Muscle of leg (tissue), 11 donors: ENCODE results near the gene PRKAG3. TPM values are rescaled to one million over a fixed set of nuclear protein-coding genes. Genes with fewer than 3 reads are reported as not detected.
"Not testable (repeated sequence)": the region's sequence is repeated elsewhere in the genome, so short reads cannot be mapped to it uniquely, and the experiment has no call there.

Experiments used
- DNase-seq: peaks from one replicate; pipeline ENCODE4 v3.0.0; 2013
- H3K27ac ChIP-seq: one replicate; pipeline ENCODE4 v1.5.1; 2013; ENCODE audit warnings: mild to moderate bottlenecking, low read length, control low read depth
- H3K27me3 ChIP-seq: one replicate; pipeline ENCODE4 v1.6.1; 2013; ENCODE audit warnings: low read length; ENCODE audit not compliant: control insufficient read depth, insufficient read depth
- H3K36me3 ChIP-seq: one replicate; pipeline ENCODE4 v1.6.1; 2013; ENCODE audit warnings: low read length; ENCODE audit not compliant: control insufficient read depth, insufficient read depth
- H3K4me1 ChIP-seq: one replicate; pipeline ENCODE4 v1.6.1; 2013; ENCODE audit warnings: low read length; ENCODE audit not compliant: control insufficient read depth, insufficient read depth
- H3K4me3 ChIP-seq: one replicate; pipeline ENCODE4 v1.5.1; 2013; ENCODE audit warnings: low read length, control low read depth
- H3K9me3 ChIP-seq: replicated peaks from 2 replicates; pipeline ENCODE4 v1.6.1; 2013; ENCODE audit warnings: low read depth, low read length; ENCODE audit not compliant: control insufficient read depth
- WGBS: methylation state at CpG from one replicate; pipeline ENCODE4 v1.1.5; 2013; ENCODE audit warnings: missing lambda C conversion rate; ENCODE audit not compliant: insufficient coverage; 5-methylcytosine and 5-hydroxymethylcytosine counted together
- polyA plus RNA-seq, 8 donors: library from polyadenylated mRNA; unstranded; fragments of 120-200 nt; gene quantifications; one replicate each; pipeline versions ENCODE4 v1.2.1 to v1.2.3, GENCODE V29; 2013; ENCODE audit warnings: inconsistent platforms in 1 of 8, low replicate concordance in 1 of 8; ENCODE audit not compliant: insufficient read length in 8 of 8, insufficient read depth in 1 of 8
- total RNA-seq: library from RNA; stranded (reverse); fragments of 120-200 nt; gene quantifications from one replicate; pipeline ENCODE4 v1.2.4, GENCODE V29; 2013

PRKAG3 gene
- total and polyA plus RNA-seq, 9 donors: 9.9 to 22.6 (median 19.0) TPM

DNA sequence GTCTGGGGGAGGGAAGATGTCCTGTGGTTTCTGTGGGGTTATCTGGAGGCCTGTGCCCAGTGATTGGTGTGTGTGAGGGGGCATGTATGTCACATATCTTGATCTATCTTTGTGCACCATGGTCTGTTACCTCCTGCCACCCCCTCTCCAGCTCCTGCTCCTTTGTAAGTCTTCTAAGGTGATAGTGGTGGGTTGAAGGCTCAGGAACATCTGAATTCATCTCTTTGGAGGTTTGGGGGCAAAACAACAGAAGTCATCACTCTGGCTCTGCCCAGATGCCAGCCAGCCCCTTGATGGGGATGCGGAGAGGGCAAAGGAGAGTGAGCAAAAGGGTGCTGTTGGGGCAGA lies 25.3 kb upstream of the PRKAG3 start:
- no peak overlapping the region for H3K4me3 ChIP-seq
- WGBS: no CpG with 5 or more reads among the region's 1 CpG
- H3K4me1 ChIP-seq: peaks cover 27% of the 10 kb centered on the region
- H3K9me3 ChIP-seq: no peaks in the 10 kb centered on the region
- DNase-seq: no peak
- no peak overlapping the region for H3K27ac ChIP-seq
- H3K36me3 ChIP-seq: no peaks in the 10 kb centered on the region
- peaks cover 91% of the 10 kb centered on the region for H3K27me3 ChIP-seq

DNA sequence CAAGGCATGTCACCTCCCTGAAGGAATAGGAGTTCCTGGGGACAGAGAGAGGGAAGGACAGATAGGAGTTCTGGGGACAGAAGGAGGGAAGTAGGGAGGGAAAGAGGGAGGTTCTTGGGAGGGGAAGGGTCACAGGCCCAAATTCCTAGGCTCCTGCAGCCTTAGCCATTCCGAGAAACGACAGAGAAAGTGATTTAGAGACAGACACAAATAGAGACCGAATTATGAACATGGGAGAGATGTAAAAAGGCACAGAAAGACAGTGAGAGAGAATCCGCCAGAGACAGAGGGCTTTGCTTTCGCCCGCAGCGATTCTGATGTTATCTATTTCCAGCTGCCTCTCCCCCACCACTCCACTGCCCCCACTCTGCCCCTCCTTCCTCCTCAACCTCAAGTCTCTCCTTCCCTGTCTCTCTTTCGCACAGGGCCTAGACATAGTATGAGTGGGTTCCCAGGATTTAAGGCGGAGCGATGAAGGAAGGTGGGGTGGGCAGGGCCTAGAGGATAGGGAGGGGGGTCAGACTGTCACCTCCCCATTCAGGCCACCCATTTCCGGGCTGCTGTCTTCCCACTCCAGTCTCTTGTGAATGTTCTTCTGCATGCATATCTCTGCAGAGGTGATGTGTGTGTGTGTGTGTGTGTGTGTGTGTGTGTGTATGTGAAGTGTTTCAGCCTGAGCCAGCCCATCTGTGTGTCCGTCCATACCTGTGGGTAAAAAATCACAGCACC lies 24.7 kb upstream of the PRKAG3 start:
- H3K4me1 ChIP-seq: peaks cover 27% of the 10 kb centered on the region
- H3K27me3 ChIP-seq: peaks cover 90% of the 10 kb centered on the region
- no peak overlapping the region for H3K4me3 ChIP-seq
- no peak overlapping the region for H3K27ac ChIP-seq
- H3K36me3 ChIP-seq: no peaks in the 10 kb centered on the region
- WGBS: 15% methylated on average over 4 of the region's 12 CpGs
- DNase-seq: no peak
- no peaks in the 10 kb centered on the region for H3K9me3 ChIP-seq

GRCh38 chr2:218855305-218856166 lies 23.9 kb upstream of the PRKAG3 start:
- Histone ChIP-seq H3K4me3 (no peak overlapping the region), H3K9me3 (no peaks in the 10 kb centered on the region), H3K36me3 (no peaks in the 10 kb centered on the region), H3K4me1 (peaks cover 21% of the 10 kb centered on the region), H3K27me3 (peaks cover 88% of the 10 kb centered on the region), H3K27ac (no peak overlapping the region)
- DNase-seq: no peak
- WGBS: 7% methylated on average over 6 of the region's 14 CpGs

DNA sequence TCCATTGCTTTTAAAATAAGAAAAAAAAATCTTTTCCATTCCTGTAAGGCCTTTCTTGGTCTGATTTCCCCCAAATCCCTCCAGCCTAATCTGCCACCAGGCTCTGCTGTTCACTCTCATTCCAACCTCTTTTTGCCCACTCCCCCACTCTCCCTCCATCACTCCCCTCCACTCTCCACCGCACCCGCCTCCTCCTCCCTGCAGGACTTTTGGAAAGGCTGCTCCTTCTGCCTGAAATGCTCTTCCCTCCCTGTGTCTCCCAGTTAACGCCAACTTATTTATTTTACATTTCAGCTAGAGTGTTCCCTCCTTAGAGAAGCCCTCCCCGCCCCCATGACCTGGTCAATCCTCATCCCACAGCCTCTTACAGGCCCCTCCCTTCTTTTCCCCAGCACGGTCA lies 23.3 kb upstream of the PRKAG3 start:
- no peak for DNase-seq
- Histone ChIP-seq H3K4me1 (peaks cover 14% of the 10 kb centered on the region), H3K27ac (no peak overlapping the region), H3K9me3 (no peaks in the 10 kb centered on the region), H3K4me3 (no peak overlapping the region), H3K27me3 (peaks cover 85% of the 10 kb centered on the region), H3K36me3 (no peaks in the 10 kb centered on the region)
- WGBS: 6% methylated on average over 3 of the region's 5 CpGs

DNA sequence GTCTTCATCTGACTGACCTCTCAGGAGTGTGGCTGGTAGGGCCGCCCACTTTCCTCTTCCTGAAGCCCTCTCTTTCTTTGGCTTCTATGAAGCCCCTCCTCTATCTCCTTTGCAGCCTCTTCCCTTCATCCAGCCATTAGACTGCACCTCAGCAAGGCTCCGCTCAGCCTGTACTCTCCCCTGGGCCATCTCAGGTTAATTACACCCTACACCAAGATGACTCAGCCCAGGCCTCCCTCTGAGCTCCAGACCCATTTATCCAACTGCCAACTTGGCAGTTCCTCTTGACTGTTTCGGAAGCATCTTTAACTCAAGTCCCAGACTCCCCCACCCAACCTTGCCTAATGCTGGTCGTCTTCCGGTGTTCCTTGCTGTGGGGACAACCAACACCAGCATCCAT lies 22.2 kb upstream of the PRKAG3 start:
- Histone ChIP-seq H3K27me3 (peaks cover 78% of the 10 kb centered on the region), H3K27ac (no peak overlapping the region), H3K4me1 (peaks cover 8% of the 10 kb centered on the region), H3K9me3 (no peaks in the 10 kb centered on the region), H3K36me3 (no peaks in the 10 kb centered on the region), H3K4me3 (no peak overlapping the region)
- WGBS: 21% methylated on average over 5 of the region's 5 CpGs
- no peak for DNase-seq

DNA sequence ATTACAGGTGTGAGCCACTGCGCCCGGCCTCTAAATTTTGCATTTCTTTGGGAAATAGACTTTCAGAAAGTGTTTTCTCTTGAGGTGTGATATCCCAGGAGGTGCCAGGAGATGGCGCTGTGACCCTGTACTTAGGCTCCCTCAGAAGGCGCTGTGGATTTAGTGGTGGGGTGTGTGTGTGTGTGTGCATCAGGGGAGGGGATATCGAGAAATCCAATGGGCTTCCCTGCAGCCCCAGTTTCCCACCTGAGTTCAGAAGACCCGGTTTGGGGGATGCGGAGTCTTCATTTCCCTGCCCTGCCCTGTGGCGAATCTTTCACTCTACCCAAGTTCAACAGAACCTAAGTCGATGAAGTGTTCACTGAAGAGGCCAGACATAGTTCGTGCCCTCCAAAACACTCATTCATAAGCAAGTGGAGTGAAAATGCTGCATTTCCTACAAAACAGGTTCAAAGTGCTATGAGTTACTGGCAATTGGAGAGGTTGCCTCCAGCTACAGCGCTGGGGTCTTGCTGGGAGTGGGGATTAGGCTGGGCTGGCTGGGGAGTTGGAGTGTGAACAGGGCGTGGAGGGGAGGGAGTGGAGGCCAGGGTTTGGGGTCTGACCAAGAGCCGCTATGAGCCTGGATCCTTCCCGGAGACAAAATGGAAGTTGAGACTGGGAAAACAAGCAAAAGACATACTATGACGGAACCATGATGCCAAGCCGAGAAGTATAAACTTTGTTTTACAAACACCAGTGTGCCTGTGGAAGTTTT lies 21.5 kb upstream of the PRKAG3 start:
- no peaks in the 10 kb centered on the region for H3K36me3 ChIP-seq
- peaks cover 6% of the 10 kb centered on the region for H3K4me1 ChIP-seq
- 15% methylated on average over 13 of the region's 16 CpGs for WGBS
- H3K27ac ChIP-seq: no peak overlapping the region
- no peak overlapping the region for H3K4me3 ChIP-seq
- DNase-seq: peak; percentile 42
- H3K9me3 ChIP-seq: no peaks in the 10 kb centered on the region
- peaks cover 77% of the 10 kb centered on the region for H3K27me3 ChIP-seq

GRCh38 chr2:218851286-218851685 lies 19.7 kb upstream of the PRKAG3 start:
- Histone ChIP-seq H3K36me3 (no peaks in the 10 kb centered on the region), H3K27me3 (peaks cover 59% of the 10 kb centered on the region), H3K27ac (no peak overlapping the region), H3K4me3 (no peak overlapping the region), H3K4me1 (peaks cover 10% of the 10 kb centered on the region), H3K9me3 (no peaks in the 10 kb centered on the region)
- no peak for DNase-seq
- 35% methylated on average over 2 of the region's 3 CpGs for WGBS

- Histone ChIP-seq H3K36me3 (no peaks in the 10 kb centered on the region), H3K27me3 (peaks cover 54% of the 10 kb centered on the region), H3K27ac (no peak overlapping the region), H3K9me3 (no peaks in the 10 kb centered on the region), H3K4me3 (no peak overlapping the region), H3K4me1 (peaks cover 7% of the 10 kb centered on the region)
- no peak for DNase-seq
- WGBS: 68% methylated on average over 2 of the region's 2 CpGs
Measured at GRCh38 chr2:218850796-218851195, 19.2 kb upstream of the PRKAG3 start.

DNA sequence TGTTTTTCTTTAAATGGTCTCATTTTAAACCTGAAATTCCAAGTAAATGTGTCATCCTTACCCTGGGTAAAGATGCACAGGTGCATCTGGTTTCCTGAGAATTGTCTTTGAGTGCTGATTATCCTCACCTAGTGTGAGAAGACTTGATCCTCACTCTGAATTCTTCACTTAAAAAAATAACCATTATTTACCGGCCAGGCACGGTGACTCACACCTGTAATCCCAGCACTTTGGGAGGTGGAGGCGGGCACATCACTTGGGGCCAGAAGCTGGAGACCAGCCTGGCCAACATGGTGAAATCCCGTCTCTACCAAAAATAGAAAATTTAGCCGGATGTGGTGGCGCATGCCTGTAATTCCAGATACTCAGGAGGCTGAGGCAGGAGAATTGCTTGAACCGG lies 18.1 kb upstream of the PRKAG3 start:
- no peak for DNase-seq
- Histone ChIP-seq H3K27ac (no peak overlapping the region), H3K36me3 (no peaks in the 10 kb centered on the region), H3K27me3 (peaks cover 43% of the 10 kb centered on the region), H3K4me1 (peaks cover 3% of the 10 kb centered on the region), H3K9me3 (no peaks in the 10 kb centered on the region), H3K4me3 (no peak overlapping the region)
- 59% methylated on average over 3 of the region's 7 CpGs for WGBS

DNA sequence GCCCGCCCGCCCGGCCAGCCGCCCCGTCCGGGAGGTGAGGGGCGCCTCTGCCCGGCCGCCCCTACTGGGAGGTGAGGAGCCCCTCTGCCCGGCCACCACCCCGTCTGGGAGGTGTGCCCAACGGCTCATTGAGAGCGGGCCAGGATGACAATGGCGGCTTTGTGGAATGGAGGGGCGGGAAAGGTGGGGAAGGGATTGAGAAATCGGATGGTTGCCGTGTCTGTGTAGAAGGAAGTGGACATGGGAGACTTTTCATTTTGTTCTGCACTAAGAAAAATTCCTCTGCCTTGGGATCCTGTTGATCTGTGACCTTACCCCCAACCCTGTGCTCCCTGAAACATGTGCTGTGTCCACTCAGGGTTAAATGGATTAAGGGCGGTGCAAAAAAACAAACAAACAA lies 15.4 kb upstream of the PRKAG3 start:
- not testable (repeated sequence) for DNase-seq
- 83% methylated on average over 2 of the region's 18 CpGs for WGBS

More for the DNA sequence above, 15.4 kb upstream of the PRKAG3 start:
- not testable (repeated sequence) for H3K4me1 ChIP-seq, H3K27ac ChIP-seq, H3K9me3 ChIP-seq, H3K36me3 ChIP-seq, H3K4me3 ChIP-seq
- H3K27me3 ChIP-seq: peaks cover 21% of the 10 kb centered on the region
